Neural progenitor cell (in vitro differentiated cells): ENCODE data around the gene KDM8.

Experiments used
- CTCF ChIP-seq: fragments of 200-600 bp; sonication (generic); IDR thresholded peaks from 2 replicates; pipeline ENCODE4 v1.5.1; 2017; ENCODE audit warnings: antibody characterized with exemption, mild to moderate bottlenecking
- EZH2 ChIP-seq: fragments of 200-600 bp; sonication (generic); IDR thresholded peaks from 2 replicates; pipeline ENCODE4 v1.6.1; 2017; ENCODE audit warnings: antibody characterized with exemption, mild to moderate bottlenecking, moderate library complexity
- EZH2phosphoT487 ChIP-seq: fragments of 200-600 bp; sonication (generic); IDR thresholded peaks from 2 replicates; pipeline ENCODE4 v1.6.1; 2017; ENCODE audit warnings: antibody characterized with exemption

- no peak for TF ChIP-seq CTCF
- TF ChIP-seq EZH2 = no peak
- no peak for TF ChIP-seq EZH2phosphoT487
Observed at GRCh38 chr16:27243725-27244362, 40.5 kb downstream of the KDM8 start.
